GM19193 (cell line): Measurements from ENCODE around the gene VPS51.

Experiments
- POLR2A ChIP-seq: IDR thresholded peaks from 4 replicates; pipeline ENCODE4 v1.6.1; 2011; ENCODE audit not compliant: insufficient read depth, insufficient read length; ENCODE audit errors: extremely low read depth

VPS51 gene

GRCh38 chr11:65095974-65096806, at the start of gene VPS51:
VPS51 (plus strand) TSS chr11:65096214; CDS start chr11:65096251, 37 bp downstream.
- peak; percentile 88 for TF ChIP-seq POLR2A

GRCh38 chr11:65047581-65048422, 48.2 kb upstream of the VPS51 start:
- TF ChIP-seq POLR2A: peak; percentile 20

DNA sequence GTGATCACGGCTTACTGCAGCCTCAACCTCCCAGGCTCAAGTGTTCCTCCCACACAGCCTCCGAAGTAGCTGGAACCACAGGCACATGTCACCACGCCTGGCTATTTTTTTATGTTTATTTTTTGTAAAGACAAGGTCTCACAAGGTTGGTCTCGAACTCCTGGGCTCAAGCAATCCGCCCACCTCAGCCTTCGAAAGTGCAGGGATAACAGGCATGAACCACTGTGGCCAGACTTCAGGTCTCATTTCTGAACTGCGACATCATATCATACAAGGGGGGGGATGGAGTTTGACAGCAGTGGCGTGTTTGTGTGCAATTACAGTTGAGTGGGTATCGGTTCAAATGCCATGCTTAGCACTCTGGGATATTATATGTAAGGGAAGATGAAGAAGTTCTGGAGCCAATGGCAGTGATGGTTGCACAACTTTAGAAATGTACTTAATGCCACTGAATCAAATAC, 44.6 kb upstream of the VPS51 start:
- no peak for TF ChIP-seq POLR2A

GRCh38 chr11:65053827-65054508, 42.0 kb upstream of the VPS51 start:
- TF ChIP-seq POLR2A: no peak

- no peak for TF ChIP-seq POLR2A
Measured at GRCh38 chr11:65055538-65055937, 40.5 kb upstream of the VPS51 start.

DNA sequence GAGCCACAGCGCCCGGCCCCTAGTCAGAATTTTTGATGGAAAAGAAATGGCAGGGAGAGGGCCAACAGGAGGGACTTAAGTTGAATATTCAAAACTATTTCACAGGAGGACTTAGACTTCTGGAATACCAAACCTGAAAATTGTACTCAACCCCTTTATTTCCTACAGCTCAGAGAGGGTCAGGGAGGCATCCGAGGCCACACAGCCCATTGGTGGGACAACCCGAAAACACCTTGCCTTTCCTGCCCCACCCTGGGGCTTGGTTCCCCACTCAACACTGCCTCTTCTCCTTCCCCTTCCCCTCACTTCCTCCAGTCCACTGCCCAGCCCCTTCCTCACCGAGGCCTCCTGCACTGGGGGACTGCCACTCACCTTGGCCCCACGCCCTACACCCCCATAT, 39.0 kb upstream of the VPS51 start:
- no peak for TF ChIP-seq POLR2A

DNA sequence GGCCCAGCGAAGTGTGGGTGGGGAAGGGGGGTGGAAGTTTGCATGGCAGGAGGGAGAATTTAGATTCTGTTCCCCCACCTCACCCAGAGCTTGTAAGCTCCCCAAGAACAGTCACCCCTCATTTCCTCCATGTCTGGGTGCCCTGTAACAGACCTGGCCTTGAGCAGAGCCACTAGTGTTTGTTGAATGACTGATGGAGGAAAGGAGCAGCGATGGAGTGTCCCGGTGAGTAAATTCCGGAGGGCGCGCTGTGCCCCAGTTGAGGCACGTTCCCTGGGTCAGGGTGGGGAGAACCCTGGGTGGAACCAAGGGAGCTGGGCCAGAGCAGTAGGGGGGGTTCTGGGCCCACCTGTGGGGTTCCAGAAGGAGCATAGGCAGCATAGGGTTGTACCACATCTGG, 38.5 kb upstream of the VPS51 start:
- no peak for TF ChIP-seq POLR2A

- TF ChIP-seq POLR2A: no peak
Measured at GRCh38 chr11:65058012-65058411, 38.0 kb upstream of the VPS51 start.

- TF ChIP-seq POLR2A: no peak
Measured at GRCh38 chr11:65058419-65059054, 37.5 kb upstream of the VPS51 start, which contains the start of gene NAALADL1. NAALADL1 (minus strand) TSS chr11:65058553; CDS start chr11:65058521, 32 bp downstream.

DNA sequence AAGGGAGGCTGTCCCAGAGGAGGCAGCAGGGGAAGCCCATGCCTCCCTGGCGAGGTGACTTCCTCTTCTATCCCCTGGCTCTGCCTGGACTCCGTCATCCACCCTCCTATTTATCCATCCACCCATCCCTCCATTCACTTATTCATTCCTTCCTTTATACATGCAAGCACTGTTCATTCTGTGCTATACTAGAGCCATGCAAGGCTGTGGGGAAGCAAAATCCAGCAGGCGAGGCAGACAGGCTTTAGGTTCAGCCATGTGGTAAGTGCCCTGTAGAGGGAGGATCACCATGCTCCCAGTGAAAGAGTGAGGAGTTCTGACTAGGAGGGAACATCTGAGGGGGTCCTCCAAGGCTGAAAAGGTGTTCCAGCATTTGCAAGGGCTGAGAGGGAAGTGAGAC, 36.5 kb upstream of the VPS51 start:
- no peak for TF ChIP-seq POLR2A

- no peak for TF ChIP-seq POLR2A
Measured at GRCh38 chr11:65059959-65060824, 35.8 kb upstream of the VPS51 start.

DNA sequence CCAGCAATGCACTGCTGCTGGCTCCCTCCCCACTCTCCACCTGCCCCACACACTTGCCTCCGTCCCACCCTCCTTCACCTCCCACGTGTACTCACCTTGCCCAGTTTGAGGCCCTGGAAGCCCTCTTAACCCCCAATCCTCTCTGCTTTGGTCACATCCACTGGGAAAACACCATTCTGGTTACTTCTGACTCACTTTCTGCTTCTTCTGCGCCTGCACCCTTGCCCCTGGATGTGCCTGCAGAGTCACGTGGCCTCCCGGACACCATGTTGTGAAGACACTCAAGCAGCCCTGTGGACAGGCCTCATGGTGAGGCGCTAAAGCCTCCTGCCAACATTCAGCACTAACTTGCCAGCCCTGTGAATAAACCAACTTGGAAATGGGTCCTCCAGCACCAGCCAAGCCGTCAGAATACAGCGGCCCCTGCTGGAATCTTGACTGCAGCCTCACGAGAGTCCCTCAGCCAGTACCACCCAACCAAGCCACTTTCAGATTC, 35.1 kb upstream of the VPS51 start:
- no peak for TF ChIP-seq POLR2A

DNA sequence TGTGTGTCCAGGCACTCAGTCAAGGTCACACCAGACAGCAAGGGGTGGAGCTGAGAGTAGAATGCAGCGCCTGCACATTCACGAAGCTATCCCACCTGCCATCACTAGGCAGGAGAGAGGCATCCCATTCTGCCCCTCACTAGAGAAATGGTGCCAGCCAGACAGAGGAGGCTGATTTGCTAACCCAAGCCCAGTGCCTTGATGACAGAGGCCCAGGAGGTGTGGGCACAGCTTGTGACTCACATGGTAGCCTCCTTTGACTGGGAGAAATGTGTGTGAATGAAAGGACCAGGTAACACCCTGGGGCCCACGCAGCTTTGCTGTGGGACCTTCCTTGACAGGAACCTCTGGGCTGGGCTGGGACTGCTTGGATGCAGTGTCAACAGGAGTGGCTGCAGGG, 32.5 kb upstream of the VPS51 start:
- TF ChIP-seq POLR2A: no peak
